Measurements from ENCODE around the gene IWS1.

IWS1 gene

GRCh38 chr2:127471286-127471988 is 54.9 kb downstream of the IWS1 start:
- TF ChIP-seq CTCF (IDR thresholded peaks at IDR 0.05; ENCODE audit: insufficient read depth, low read depth, low read length, missing control alignments), result no peak
- no peak for DNase-seq (ENCODE audit: low read depth)
- no peak overlapping the region for H3K4me3 ChIP-seq (ENCODE audit: low read depth, low read length)

- no peak overlapping the region for H3K4me3 ChIP-seq (ENCODE audit: low read depth, low read length)
- no peak for TF ChIP-seq CTCF (IDR thresholded peaks at IDR 0.05; ENCODE audit: insufficient read depth, low read depth, low read length, missing control alignments)
Measured at GRCh38 chr2:127469974-127470373, 56.3 kb downstream of the IWS1 start.

GRCh38 chr2:127469051-127469450 is 57.2 kb downstream of the IWS1 start:
- DNase-seq (ENCODE audit: low read depth), result no peak
- TF ChIP-seq CTCF (IDR thresholded peaks at IDR 0.05; ENCODE audit: insufficient read depth, low read depth, low read length, missing control alignments), result no peak

More at GRCh38 chr2:127469974-127470373, 56.3 kb downstream of the IWS1 start:
- no peak for DNase-seq (ENCODE audit: low read depth)

GRCh38 chr2:127465258-127465657 is 61.0 kb downstream of the IWS1 start:
- no peak for DNase-seq (ENCODE audit: low read depth)
- TF ChIP-seq CTCF (IDR thresholded peaks at IDR 0.05; ENCODE audit: insufficient read depth, low read depth, low read length, missing control alignments), result no peak
- H3K4me3 ChIP-seq (ENCODE audit: low read depth, low read length), result no peak overlapping the region

More at GRCh38 chr2:127469051-127469450, 57.2 kb downstream of the IWS1 start:
- H3K4me3 ChIP-seq (ENCODE audit: low read depth, low read length), result no peak overlapping the region

- no peak for DNase-seq (ENCODE audit: low read depth)
Measured at GRCh38 chr2:127464470-127465257, 61.6 kb downstream of the IWS1 start.

More at GRCh38 chr2:127464470-127465257, 61.6 kb downstream of the IWS1 start:
- TF ChIP-seq CTCF (IDR thresholded peaks at IDR 0.05; ENCODE audit: insufficient read depth, low read depth, low read length, missing control alignments), result no peak
- H3K4me3 ChIP-seq (ENCODE audit: low read depth, low read length), result no peak overlapping the region
